Fibroblast of skin of abdomen (primary cell): ENCODE results near the gene MTCH1.
"Not testable (repeated sequence)": the region's sequence is repeated elsewhere in the genome, so short reads cannot be mapped to it uniquely, and the experiment has no call there.

ENCODE experiments used
- DNase-seq: peaks from one replicate; pipeline ENCODE4 v3.0.0-alpha.2; 2013

MTCH1 gene

GRCh38 chr6:36947570-36948351, 38.2 kb downstream of the MTCH1 start:
- DNase-seq = no peak

- no peak for DNase-seq
Measured at GRCh38 chr6:36946526-36946925, 39.5 kb downstream of the MTCH1 start.

GRCh38 chr6:36945301-36945700, 40.7 kb downstream of the MTCH1 start:
- DNase-seq = no peak

- no peak for DNase-seq
Measured at GRCh38 chr6:36944650-36945049, 41.3 kb downstream of the MTCH1 start.

GRCh38 chr6:36942329-36942728, 43.7 kb downstream of the MTCH1 start:
- not testable (repeated sequence) for DNase-seq

- DNase-seq = not testable (repeated sequence)
Measured at GRCh38 chr6:36941561-36941960, 44.4 kb downstream of the MTCH1 start.

- DNase-seq = no peak
Measured at GRCh38 chr6:36940027-36940426, 46.0 kb downstream of the MTCH1 start.

- not testable (repeated sequence) for DNase-seq
Measured at GRCh38 chr6:36939005-36939404, 47.0 kb downstream of the MTCH1 start.

GRCh38 chr6:36938536-36938935, 47.5 kb downstream of the MTCH1 start:
- DNase-seq = peak; percentile 89

- no peak for DNase-seq
Measured at GRCh38 chr6:36937896-36938295, 48.1 kb downstream of the MTCH1 start.

- DNase-seq = no peak
Measured at GRCh38 chr6:36936824-36937223, 49.2 kb downstream of the MTCH1 start.

GRCh38 chr6:36934901-36935300, 51.1 kb downstream of the MTCH1 start:
- DNase-seq = no peak

- no peak for DNase-seq
Measured at GRCh38 chr6:36933519-36933918, 52.5 kb downstream of the MTCH1 start.

GRCh38 chr6:36933102-36933501, 52.9 kb downstream of the MTCH1 start:
- peak; percentile 89 for DNase-seq

- DNase-seq = no peak
Measured at GRCh38 chr6:36930483-36930882, 55.5 kb downstream of the MTCH1 start.

- DNase-seq = peak; percentile 54
Measured at GRCh38 chr6:36929607-36930006, 56.4 kb downstream of the MTCH1 start.

GRCh38 chr6:36929152-36929551, 56.8 kb downstream of the MTCH1 start:
- no peak for DNase-seq

- no peak for DNase-seq
Measured at GRCh38 chr6:36928547-36928918, 57.5 kb downstream of the MTCH1 start.

GRCh38 chr6:36927691-36928546, 58.1 kb downstream of the MTCH1 start:
- DNase-seq = peak; percentile 55

GRCh38 chr6:36926708-36927513, 59.1 kb downstream of the MTCH1 start:
- DNase-seq = no peak

- DNase-seq = no peak
Measured at GRCh38 chr6:36925809-36926208, 60.2 kb downstream of the MTCH1 start.

GRCh38 chr6:36924778-36925374, 61.1 kb downstream of the MTCH1 start:
- DNase-seq = no peak

- peak; percentile 74 for DNase-seq
Measured at GRCh38 chr6:36924131-36924530, 61.9 kb downstream of the MTCH1 start.
